PC-9 (cell line): ENCODE measurements around the gene ZMYND11. TPM values are rescaled to one million over a fixed set of nuclear protein-coding genes. Genes with fewer than 3 reads are reported as not detected.
"Not testable (repeated sequence)": the region's sequence is repeated elsewhere in the genome, so short reads cannot be mapped to it uniquely, and the experiment has no call there.

Source experiments
- BruUV-seq: library from RNA; stranded (reverse); fragments of 400-500 nt; replicated peaks from 2 replicates; lab custom pipeline; 2021; lab: Mats Ljungman, UMichigan
- CTCF ChIA-PET: fragments of 300-600 bp; sonication (Branson Sonifier 250); formaldehyde crosslinking; loops from one replicate; lab custom pipeline; 2022; ENCODE audit warnings: antibody characterized with exemption; lab: Charles Lee
- POLR2A ChIA-PET: fragments of 300-600 bp; sonication (Branson Sonifier 250); formaldehyde crosslinking; loops from one replicate; lab custom pipeline; 2022; ENCODE audit warnings: antibody characterized with exemption; ENCODE audit not compliant: unreplicated experiment; lab: Charles Lee
- DNase-seq, 2 experiments: peaks; one replicate each; pipeline versions ENCODE4 v3.0.0 to v3.0.0-alpha.2; 2015 to 2022; ENCODE audit warnings: mixed read lengths in 1 of 2
- H2AFZ ChIP-seq: fragments of 200-600 bp; sonication (generic); 2 replicates; pipeline ENCODE4 v1.8.1; 2017; ENCODE audit warnings: antibody characterized with exemption
- H3F3A ChIP-seq: fragments of 200-600 bp; sonication (generic); 2 replicates; pipeline ENCODE4 v1.8.1; 2017; ENCODE audit warnings: antibody characterized with exemption, mild to moderate bottlenecking, low read depth; ENCODE audit not compliant: insufficient read depth
- H3K27ac ChIP-seq: fragments of 200-600 bp; sonication (generic); 2 replicates; pipeline ENCODE4 v1.6.1; 2016; ENCODE audit warnings: mixed run types
- H3K27me3 ChIP-seq: fragments of 200-600 bp; sonication (generic); 2 replicates; pipeline ENCODE4 v1.6.1; 2016; ENCODE audit warnings: low read depth, mixed run types; ENCODE audit not compliant: insufficient read depth
- H3K36me3 ChIP-seq: fragments of 200-600 bp; sonication (generic); 2 replicates; pipeline ENCODE4 v1.6.1; 2016; ENCODE audit warnings: low read depth, mixed run types
- H3K4me1 ChIP-seq: fragments of 200-600 bp; sonication (generic); replicated peaks from 2 replicates; pipeline ENCODE4 v1.6.1; 2016; ENCODE audit warnings: mixed run types; ENCODE audit not compliant: insufficient read depth
- H3K4me2 ChIP-seq: fragments of 200-600 bp; sonication (generic); 2 replicates; pipeline ENCODE4 v1.6.1; 2017; ENCODE audit warnings: mixed run types
- H3K4me3 ChIP-seq: fragments of 200-600 bp; sonication (generic); 2 replicates; pipeline ENCODE4 v1.6.1; 2016; ENCODE audit warnings: mixed run types
- H3K79me2 ChIP-seq: fragments of 200-600 bp; sonication (generic); 2 replicates; pipeline ENCODE4 v1.6.1; 2017; ENCODE audit warnings: low read depth, mixed run types
- H3K9me2 ChIP-seq: fragments of 200-600 bp; sonication (generic); 2 replicates; pipeline ENCODE4 v1.8.1; 2017; ENCODE audit warnings: mild to moderate bottlenecking; ENCODE audit not compliant: insufficient read depth
- H3K9me3 ChIP-seq: fragments of 200-600 bp; sonication (generic); 2 replicates; pipeline ENCODE4 v1.8.1; 2016; ENCODE audit warnings: low read depth; ENCODE audit not compliant: insufficient read depth
- H4K20me1 ChIP-seq: fragments of 200-600 bp; sonication (generic); 2 replicates; pipeline ENCODE4 v1.8.1; 2017; ENCODE audit not compliant: insufficient read depth
- CTCF ChIP-seq: fragments of 200-600 bp; sonication (generic); conservative IDR thresholded peaks from 2 replicates; pipeline ENCODE4 v1.6.1; 2017; ENCODE audit warnings: mixed run types, antibody characterized with exemption, mild to moderate bottlenecking, moderate library complexity
- EZH2 ChIP-seq: fragments of 200-600 bp; sonication (generic); IDR thresholded peaks from 2 replicates; pipeline ENCODE4 v1.8.0; 2017; ENCODE audit warnings: antibody characterized with exemption, low read depth
- intact Hi-C: fragments of 100-400 bp; cut with micrococcal nuclease; formaldehyde crosslinking; loops from one replicate; pipeline ENCODE4 v1.10.0; 2022; ENCODE audit not compliant: unreplicated experiment
- total RNA-seq: library from RNA; stranded (reverse); gene quantifications from 2 replicates; pipeline ENCODE4 v1.2.3, GENCODE V29; 2021

Gene ZMYND11
- total RNA-seq, 1 experiment from 2014 or later, result 51.7 TPM

GRCh38 chr10:299512-299911 is 164.3 kb downstream of the ZMYND11 start:
- H3K36me3 ChIP-seq, result no peaks in the 10 kb centered on the region
- H3K4me3 ChIP-seq, result no peak overlapping the region
- no peaks in the 10 kb centered on the region for H3F3A ChIP-seq
- POLR2A ChIA-PET, result no interaction called here
- H4K20me1 ChIP-seq, result no peaks in the 10 kb centered on the region
- H3K9me2 ChIP-seq, result no peaks in the 10 kb centered on the region
- no peaks in the 10 kb centered on the region for H3K9me3 ChIP-seq
- H3K27ac ChIP-seq, result no peak overlapping the region
- intact Hi-C loops, result no loop called here
- DNase-seq, result no peak
- no peak for TF ChIP-seq CTCF
- TF ChIP-seq EZH2, result no peak
- H3K4me1 ChIP-seq, result no peaks in the 10 kb centered on the region
- no peaks in the 10 kb centered on the region for H3K79me2 ChIP-seq
- no TSS peak for BruUV-seq
- H2AFZ ChIP-seq, result no peak overlapping the region
- CTCF ChIA-PET, result no interaction called here
- H3K27me3 ChIP-seq, result peaks cover 41% of the 10 kb centered on the region
- no peak overlapping the region for H3K4me2 ChIP-seq

GRCh38 chr10:299969-300368 is 164.7 kb downstream of the ZMYND11 start:
- no peaks in the 10 kb centered on the region for H4K20me1 ChIP-seq
- H3F3A ChIP-seq, result no peaks in the 10 kb centered on the region
- intact Hi-C loops, result no loop called here
- no peaks in the 10 kb centered on the region for H3K9me3 ChIP-seq
- TF ChIP-seq EZH2, result no peak
- TF ChIP-seq CTCF, result no peak
- no peaks in the 10 kb centered on the region for H3K36me3 ChIP-seq
- H3K9me2 ChIP-seq, result no peaks in the 10 kb centered on the region
- H3K27me3 ChIP-seq, result peaks cover 41% of the 10 kb centered on the region
- no peaks in the 10 kb centered on the region for H3K79me2 ChIP-seq
- no peak for DNase-seq
- POLR2A ChIA-PET, result no interaction called here
- H3K4me2 ChIP-seq, result no peak overlapping the region
- H3K4me3 ChIP-seq, result no peak overlapping the region
- H2AFZ ChIP-seq, result no peak overlapping the region
- no peaks in the 10 kb centered on the region for H3K4me1 ChIP-seq
- CTCF ChIA-PET, result no interaction called here
- H3K27ac ChIP-seq, result no peak overlapping the region
- no TSS peak for BruUV-seq

- DNase-seq, H3F3A ChIP-seq, H3K4me1 ChIP-seq, H2AFZ ChIP-seq, intact Hi-C loops, H3K36me3 ChIP-seq, H3K27ac ChIP-seq, BruUV-seq, H3K4me2 ChIP-seq, H3K79me2 ChIP-seq, H3K9me2 ChIP-seq, H3K4me3 ChIP-seq, H4K20me1 ChIP-seq, CTCF ChIA-PET, H3K9me3 ChIP-seq: not testable (repeated sequence)
- peaks cover 41% of the 10 kb centered on the region for H3K27me3 ChIP-seq
- POLR2A ChIA-PET, result interaction anchor here (0.7 kb wide), 1 partner anchor 325 kb away, joined by 7 read pairs; no protein-coding TSS in a partner anchor
Measured at GRCh38 chr10:300580-300979, 165.3 kb downstream of the ZMYND11 start.

GRCh38 chr10:301536-301935 is 166.3 kb downstream of the ZMYND11 start:
- no peak for TF ChIP-seq EZH2
- no peaks in the 10 kb centered on the region for H3K79me2 ChIP-seq
- no peaks in the 10 kb centered on the region for H3K4me1 ChIP-seq
- DNase-seq, result no peak
- H3K4me2 ChIP-seq, result no peak overlapping the region
- H3K36me3 ChIP-seq, result no peaks in the 10 kb centered on the region
- CTCF ChIA-PET, result no interaction called here
- no peaks in the 10 kb centered on the region for H3K9me3 ChIP-seq
- no TSS peak for BruUV-seq
- no peak overlapping the region for H2AFZ ChIP-seq
- H3K27ac ChIP-seq, result no peak overlapping the region
- no peaks in the 10 kb centered on the region for H3F3A ChIP-seq
- H4K20me1 ChIP-seq, result no peaks in the 10 kb centered on the region
- peaks cover 41% of the 10 kb centered on the region for H3K27me3 ChIP-seq
- POLR2A ChIA-PET, result no interaction called here
- H3K9me2 ChIP-seq, result no peaks in the 10 kb centered on the region
- intact Hi-C loops, result no loop called here
- no peak overlapping the region for H3K4me3 ChIP-seq

Other genes starting within 250 kb of the ZMYND11 start
- 0.53 and 0.59 TPM in 2 replicates for gene TUBB8, start 86.2 kb upstream of the ZMYND11 start, total RNA-seq